HG03060 (cell line): ENCODE results near the gene AKAP8L.
A peak's percentile ranks its signal among the peaks of the same experiment; 100 is the strongest.

ENCODE experiments used
- ATAC-seq: cut with Tn5 transposase; IDR thresholded peaks from one replicate; pipeline ENCODE4 v1.9.1; 2021; ENCODE audit warnings: low read depth, moderate number of reproducible peaks; ENCODE audit not compliant: unreplicated experiment

AKAP8L gene, protein sequence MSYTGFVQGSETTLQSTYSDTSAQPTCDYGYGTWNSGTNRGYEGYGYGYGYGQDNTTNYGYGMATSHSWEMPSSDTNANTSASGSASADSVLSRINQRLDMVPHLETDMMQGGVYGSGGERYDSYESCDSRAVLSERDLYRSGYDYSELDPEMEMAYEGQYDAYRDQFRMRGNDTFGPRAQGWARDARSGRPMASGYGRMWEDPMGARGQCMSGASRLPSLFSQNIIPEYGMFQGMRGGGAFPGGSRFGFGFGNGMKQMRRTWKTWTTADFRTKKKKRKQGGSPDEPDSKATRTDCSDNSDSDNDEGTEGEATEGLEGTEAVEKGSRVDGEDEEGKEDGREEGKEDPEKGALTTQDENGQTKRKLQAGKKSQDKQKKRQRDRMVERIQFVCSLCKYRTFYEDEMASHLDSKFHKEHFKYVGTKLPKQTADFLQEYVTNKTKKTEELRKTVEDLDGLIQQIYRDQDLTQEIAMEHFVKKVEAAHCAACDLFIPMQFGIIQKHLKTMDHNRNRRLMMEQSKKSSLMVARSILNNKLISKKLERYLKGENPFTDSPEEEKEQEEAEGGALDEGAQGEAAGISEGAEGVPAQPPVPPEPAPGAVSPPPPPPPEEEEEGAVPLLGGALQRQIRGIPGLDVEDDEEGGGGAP

GRCh38 chr19:15418579-15419412 lies at the start of gene AKAP8L:
AKAP8L (minus strand) TSS chr19:15418988; CDS start chr19:15418923, 65 bp downstream.
- ATAC-seq: peak; percentile 93

DNA sequence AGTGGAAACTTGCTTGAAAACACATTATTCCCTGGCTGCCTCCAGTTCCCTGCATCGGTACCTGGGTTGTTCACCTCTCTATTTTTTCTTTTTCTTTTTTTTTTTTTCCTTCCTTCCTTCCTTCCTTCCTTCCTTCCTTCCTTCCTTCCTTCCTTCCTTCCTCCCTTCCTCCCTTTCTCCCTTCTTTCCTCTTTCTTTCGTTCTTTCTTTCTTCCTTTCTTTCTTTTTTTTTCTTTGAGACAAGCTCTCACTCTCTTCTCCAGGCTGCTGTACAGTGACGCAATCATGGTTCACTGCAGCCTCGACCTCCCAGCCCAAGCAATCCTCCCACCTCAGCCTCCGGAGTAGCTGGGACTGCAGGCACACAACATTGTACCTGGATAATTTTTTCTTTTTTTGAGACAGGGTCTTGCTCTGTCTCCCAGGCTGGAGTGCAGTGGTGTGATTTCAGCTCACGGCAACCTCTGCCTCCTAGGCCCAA lies 49.0 kb upstream of the AKAP8L start:
- ATAC-seq: no peak

- peak; percentile 35 for ATAC-seq
Measured at GRCh38 chr19:15466851-15467733, 48.3 kb upstream of the AKAP8L start.

GRCh38 chr19:15464394-15465385 lies 45.9 kb upstream of the AKAP8L start, which contains the start of gene RASAL3:
RASAL3 (minus strand) TSS chr19:15464544; CDS start chr19:15464358, 186 bp downstream.
- no peak for ATAC-seq

DNA sequence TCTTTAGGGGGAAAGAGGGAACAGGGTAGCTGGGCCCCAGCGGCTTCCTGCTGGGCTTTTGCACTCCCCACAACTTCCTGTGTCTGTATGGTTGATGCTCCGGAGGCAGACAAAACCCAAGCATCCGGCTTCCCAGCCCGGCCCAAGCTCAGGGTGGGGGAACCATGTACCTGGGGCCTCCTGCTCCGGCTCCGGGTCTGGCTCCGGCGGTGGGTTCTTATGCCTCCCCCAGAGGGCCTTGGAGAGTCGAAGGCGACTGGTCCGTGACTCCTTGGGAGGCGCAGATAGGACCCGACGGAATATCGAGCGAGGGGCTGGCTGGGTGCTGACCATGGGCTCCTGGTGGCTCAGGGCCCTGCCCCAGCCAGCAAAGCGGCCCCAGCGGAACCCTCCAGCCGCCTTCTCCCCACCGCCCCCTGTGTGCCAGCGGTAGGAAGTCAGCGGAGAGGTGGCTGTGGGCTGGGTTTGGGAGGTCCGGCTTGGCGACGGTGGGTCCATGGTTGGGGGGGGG lies 45.1 kb upstream of the AKAP8L start:
- no peak for ATAC-seq

DNA sequence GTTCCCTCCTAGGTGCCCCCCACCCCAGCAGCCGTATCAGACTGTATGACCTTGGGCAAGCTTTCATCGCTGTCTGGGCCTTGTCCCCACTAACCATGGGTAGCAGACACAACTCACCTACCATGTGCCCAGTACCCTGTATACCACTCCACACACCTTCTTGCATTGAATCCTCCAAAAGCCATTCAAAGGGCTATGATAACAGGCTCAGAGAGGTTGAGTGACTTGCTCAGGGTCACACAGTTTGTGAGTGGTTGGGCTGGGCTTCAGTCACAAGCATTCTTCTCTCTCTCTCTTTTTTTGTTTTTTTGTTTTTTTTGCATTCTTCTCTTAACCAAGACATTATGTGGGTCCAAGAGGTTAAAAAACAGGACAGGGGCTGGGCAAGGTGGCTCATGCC lies 42.9 kb upstream of the AKAP8L start:
- no peak for ATAC-seq

GRCh38 chr19:15457701-15458484 lies 39.1 kb upstream of the AKAP8L start:
- no peak for ATAC-seq

DNA sequence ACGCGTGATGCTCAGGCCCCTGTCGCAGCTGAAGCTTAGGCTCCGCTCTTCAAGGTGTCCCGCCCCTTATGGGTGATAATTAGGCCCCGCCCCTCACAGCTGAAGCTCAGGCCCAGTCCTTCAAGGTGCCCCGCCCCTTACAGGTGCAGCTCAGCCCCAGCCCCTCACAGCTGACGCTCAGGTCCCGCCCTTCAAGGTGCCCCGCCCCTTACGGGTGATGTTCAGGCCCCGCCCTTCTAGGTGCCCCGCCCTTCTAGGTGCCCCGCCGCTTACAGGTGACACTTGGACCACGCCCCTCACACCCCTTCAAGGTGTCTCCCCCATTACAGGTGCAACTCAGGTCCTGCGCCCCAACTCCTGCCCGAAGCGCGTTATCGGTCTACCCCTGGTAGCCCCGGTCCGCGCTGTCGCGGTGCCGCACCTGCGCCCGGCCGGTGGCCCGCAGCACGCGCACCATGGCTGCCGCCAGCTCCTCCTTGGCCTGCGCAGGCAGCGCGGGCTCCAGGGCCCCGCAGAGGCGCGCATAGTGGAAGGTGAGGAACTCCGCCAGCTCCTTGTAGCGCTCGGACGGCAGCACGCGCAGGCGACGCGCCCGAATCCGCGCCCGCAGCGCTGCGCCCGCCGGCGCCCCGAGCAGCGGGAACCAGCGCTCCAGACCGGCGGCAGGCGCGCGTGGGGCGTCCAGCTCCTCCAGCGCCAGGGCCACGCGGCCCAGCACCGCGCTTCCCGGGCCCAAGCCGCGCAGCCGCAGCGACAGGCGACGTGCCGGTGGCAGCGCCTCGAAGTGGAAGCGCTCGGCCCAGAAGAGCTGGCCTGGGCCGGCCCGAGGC lies 38.3 kb upstream of the AKAP8L start:
- no peak for ATAC-seq

DNA sequence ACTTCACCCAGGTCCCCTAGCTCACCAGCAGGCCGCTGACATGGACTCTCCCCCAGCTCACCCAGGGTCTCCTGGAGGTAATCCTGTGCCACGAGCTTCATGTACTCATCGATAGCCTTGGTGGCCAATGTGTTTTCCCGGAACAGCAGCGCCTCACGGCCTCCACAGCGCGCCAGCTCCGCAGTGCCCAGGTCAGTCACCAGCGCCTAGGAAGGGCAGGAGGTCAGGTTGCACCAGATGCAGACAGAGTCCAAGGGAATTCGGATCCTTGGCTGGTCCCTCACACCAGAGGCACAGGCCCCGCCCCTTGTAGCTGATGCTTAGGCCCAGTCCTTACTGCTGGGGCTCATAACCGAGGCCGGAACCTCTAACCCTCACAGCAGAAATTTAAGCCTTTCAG lies 37.7 kb upstream of the AKAP8L start:
- no peak for ATAC-seq

DNA sequence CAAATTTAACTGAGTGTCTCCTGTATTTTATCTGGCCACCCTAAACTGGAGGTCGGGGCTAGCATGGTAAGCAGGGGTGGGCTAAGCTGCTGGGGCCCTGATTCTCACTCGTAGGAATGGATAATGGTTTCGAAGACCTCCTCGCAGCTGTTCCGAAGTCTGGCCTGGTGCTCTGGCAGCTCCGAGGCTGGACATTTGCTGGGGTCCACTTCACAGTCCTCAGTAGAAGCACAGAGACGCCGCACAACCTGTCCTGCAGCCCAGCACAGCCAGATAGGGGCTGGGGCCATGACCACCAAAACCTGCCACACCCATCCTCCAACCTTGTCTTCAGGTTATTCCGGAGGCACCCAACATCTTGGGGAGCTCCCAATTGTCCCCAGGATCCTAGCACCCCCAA lies 37.2 kb upstream of the AKAP8L start:
- no peak for ATAC-seq

DNA sequence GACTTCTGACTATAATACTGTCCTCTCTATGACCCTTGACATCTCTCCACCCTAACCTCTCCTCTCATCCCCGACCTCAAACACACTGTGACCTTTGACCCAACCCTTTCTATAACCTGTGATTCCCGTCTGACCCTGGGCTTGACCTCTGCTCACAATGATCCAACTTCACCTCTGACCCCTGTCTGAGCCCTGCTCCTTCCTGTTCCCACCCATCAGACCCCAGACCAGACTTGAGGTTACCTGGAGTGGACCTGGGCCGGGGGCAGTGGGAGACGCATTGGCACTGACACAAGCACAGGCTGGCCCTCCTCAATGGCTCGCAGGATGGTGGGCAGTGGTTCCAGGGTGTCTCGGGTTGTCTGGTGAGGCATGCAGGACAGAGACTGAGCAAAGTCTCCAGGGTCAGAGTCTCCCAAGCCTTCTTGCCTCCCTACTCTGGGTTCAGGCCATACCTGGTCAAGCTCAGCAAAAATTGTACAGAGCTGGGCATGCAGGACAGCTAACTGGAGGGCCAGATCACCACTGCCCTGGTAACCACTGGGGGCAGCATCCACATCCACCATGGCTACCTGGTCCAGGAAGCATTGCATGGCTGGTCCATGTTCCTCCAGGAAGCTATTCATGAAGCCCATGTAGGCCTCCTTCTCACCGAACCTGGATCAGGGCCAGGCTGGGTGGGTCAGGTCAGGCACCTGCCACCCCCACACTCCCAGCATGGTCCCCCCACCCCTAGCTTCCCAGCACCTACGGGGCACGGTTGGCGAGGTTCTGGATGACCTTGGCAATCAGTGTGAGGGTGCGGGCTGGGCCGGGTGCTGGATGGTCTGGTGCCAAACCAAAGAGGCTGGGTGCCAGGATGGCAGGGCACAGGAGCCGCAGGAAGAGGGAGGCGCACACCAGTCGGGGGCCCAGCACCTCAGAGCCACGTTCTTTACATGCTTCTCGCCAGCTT lies 35.4 kb upstream of the AKAP8L start:
- no peak for ATAC-seq

DNA sequence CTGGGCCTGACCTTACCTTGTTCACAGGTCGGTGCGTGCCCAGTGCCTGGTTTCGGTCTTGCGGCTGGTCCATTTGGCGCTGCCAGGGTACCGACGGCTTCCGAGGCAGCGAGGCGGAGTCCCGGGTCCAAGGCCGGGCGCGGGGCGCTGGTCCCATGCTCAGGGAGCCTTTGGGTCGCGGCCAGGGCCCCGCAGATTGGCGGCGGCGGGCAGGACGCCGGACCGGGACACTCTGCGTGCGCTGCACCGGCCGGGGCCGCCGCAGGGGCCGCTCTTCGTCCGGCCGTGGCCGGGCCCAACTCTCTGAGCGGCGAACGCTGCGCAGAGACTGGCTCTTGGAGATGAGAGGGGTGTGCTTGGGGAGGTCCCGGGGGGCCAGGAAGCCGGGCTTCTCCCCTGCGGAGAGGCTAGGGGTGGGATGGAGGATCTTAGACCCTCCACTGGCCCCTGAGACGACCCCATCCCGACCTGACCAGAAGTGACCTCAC lies 34.3 kb upstream of the AKAP8L start:
- ATAC-seq: no peak

GRCh38 chr19:15452111-15453047 lies 33.6 kb upstream of the AKAP8L start:
- no peak for ATAC-seq

DNA sequence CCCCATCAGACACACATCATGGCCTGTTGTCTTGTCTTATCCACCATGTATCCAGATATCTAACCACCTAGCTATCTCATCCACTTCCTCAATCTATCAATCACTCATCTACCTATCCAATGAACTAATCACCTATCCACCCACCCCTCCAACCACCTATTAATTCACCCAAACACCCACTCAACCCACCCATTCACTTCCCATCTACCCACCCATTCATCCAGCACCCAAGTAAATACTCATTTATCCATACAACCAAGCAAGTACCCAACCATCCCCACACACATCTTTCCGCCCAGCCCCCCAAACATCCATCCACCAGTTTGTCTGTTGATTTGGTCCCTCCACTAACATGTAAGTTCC lies 31.7 kb upstream of the AKAP8L start:
- ATAC-seq: no peak
